ENCODE data around the gene IRX4.
"Not testable (repeated sequence)": the region's sequence is repeated elsewhere in the genome, so short reads cannot be mapped to it uniquely, and the experiment has no call there.

Gene IRX4

DNA sequence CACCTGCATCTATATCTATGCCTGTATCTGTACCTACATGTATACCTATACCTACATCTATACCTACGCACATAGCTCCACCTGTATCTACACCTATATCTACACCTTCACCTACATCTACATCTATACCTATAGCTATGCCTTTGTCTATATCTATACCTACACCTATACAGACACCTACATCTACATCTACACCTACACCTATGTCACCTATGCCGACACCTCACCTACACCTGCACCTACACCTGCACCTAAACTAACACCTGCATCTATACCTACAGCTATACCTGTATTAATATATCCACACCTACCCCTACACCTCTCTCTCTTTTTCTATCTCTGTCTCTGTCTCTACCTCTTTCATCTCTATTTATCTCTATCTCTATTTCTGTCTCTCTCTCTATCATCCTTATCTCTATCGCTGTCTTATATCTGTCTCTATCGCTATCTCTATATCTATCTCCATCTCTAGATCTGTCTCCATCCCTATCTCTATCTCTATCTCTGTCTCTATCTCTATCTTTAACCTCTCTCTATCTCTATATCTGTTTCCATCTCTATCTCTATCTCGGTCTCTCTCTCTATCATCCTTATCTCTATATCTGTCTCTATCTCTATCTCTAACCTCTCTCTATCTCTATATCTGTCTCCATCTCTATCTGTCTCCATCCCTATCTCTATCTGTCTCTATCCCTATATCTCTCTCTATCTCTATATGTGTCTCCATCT lies 37.9 kb downstream of the IRX4 start:
- no peak for DNase-seq (ENCODE audit: low read depth, low spot score)
- Histone ChIP-seq H3K36me3 (ENCODE audit: insufficient read depth, low read length) (no peaks in the 10 kb centered on the region), H3K9me3 (ENCODE audit: low read depth, low read length) (no peaks in the 10 kb centered on the region), H3K27ac (no peak overlapping the region), H3K4me3 (no peak overlapping the region), H3K9ac (ENCODE audit: insufficient read length) (no peak overlapping the region)
- no peak for TF ChIP-seq EZH2 (IDR thresholded peaks at IDR 0.05)
- no peak for TF ChIP-seq FOXP2 (optimal IDR thresholded peaks at IDR 0.05; ENCODE audit: control extremely low read depth, extremely low read length, insufficient read depth)
- TF ChIP-seq POLR2AphosphoS5 (IDR thresholded peaks at IDR 0.05; ENCODE audit: borderline replicate concordance, low read depth, low read length): no peak

DNA sequence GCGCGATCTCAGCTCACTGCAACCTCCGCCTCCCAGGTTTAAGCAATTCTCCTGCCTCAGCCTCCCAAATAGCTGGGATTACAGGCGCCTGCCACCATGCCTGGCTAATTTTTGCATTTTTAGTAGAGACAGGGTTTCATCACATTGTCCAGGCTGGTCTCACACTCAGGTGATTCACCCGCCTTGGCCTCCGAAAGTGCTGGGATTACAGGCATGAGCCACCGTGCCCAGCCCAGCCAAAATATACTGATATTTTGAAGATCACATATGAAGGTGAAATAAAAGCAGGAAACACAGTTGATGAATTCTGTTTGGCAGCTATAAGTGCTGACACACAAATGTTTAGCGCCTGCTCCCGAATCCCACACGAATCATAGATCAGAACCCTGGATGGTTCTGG lies 39.0 kb downstream of the IRX4 start:
- H3K27ac ChIP-seq; H3K36me3 ChIP-seq (ENCODE audit: insufficient read depth, low read length); H3K4me3 ChIP-seq; H3K9ac ChIP-seq (ENCODE audit: insufficient read length); H3K9me3 ChIP-seq (ENCODE audit: low read depth, low read length); DNase-seq (ENCODE audit: low read depth, low spot score): not testable (repeated sequence)

DNA sequence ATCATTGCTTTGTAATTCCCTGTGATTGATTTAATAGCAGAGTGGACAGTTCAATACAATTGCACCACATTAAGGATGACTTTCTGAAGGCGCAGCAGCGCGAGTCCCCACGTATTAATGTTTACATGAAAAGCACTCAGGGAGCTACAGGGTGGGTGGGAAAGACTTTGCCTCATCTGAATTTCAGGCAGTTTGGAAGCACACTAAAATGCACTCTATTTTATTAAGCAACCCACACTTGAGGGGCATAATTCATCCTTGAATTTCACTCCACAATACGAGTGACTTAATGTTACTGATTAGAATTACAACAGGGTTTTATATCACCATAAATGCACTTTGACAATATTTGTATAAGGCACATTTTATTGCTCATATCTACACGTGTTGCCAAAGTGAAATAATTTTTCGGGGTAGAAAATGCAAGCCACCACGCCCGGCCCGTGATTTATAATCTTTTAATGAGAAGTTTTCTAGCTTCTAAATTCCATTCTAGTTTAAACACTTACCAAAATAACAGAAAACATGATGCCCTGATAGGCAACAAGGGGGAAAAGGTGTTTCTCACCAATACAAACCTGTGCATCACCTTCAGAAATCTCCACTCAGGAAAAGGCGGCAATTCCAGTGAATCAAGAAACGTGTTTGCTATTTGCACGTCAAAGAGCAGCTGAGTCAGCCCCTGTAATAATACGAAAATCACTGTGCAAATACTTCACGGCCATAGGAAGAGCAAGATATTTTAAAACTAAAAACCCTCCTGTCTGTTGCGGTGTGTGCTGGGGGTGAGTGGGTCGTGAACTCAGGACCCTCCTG lies 40.5 kb downstream of the IRX4 start:
- Histone ChIP-seq H3K9ac (ENCODE audit: insufficient read length) (no peak overlapping the region), H3K27ac (no peak overlapping the region), H3K36me3 (ENCODE audit: insufficient read depth, low read length) (no peaks in the 10 kb centered on the region), H3K9me3 (ENCODE audit: low read depth, low read length) (no peaks in the 10 kb centered on the region), H3K4me3 (no peak overlapping the region)
- TF ChIP-seq POLR2AphosphoS5 (IDR thresholded peaks at IDR 0.05; ENCODE audit: borderline replicate concordance, low read depth, low read length) (no peak), EZH2 (IDR thresholded peaks at IDR 0.05) (no peak), FOXP2 (optimal IDR thresholded peaks at IDR 0.05; ENCODE audit: control extremely low read depth, extremely low read length, insufficient read depth) (no peak)
- no peak for DNase-seq (ENCODE audit: low read depth, low spot score)

DNA sequence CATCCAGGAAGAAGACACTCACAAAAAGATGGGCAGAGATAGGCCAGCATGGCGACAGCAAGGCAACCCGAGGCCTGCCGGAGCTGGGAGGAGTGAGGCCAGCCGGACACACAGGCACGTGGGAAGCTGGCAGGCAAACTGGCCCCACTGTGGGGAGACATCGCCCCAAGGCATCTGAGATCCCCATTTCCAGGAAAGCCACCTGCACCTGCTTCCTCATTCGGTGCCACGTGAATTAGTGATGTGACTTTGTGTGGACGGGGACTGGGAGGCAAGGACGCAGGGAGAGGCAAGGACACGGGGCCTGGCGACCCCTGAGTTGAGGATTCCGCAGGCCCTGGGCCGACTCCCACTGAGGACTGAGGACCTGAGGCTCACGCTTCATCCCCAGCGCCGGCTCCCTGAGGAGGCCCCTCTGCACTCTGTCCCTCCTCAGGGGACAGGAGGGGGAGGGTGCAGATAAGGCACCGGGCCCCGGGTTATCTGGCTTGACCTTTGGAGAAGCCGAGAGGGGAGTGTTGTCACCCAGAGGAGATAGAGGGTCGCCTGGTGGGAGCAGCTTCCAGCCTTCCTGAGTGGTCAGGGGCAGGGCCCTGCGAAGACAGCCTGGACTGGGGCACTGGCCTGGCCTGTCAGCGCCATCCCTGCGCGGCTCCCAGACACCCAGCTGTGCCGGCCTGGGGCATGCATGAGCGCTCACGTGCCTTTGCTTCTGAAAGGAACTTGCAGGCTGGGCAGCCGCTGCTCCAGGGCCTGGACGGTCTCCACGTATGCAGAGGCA lies 41.8 kb downstream of the IRX4 start:
- no peak overlapping the region for H3K9ac ChIP-seq (ENCODE audit: insufficient read length)
- TF ChIP-seq EZH2 (IDR thresholded peaks at IDR 0.05) (no peak), POLR2AphosphoS5 (IDR thresholded peaks at IDR 0.05; ENCODE audit: borderline replicate concordance, low read depth, low read length) (no peak), FOXP2 (optimal IDR thresholded peaks at IDR 0.05; ENCODE audit: control extremely low read depth, extremely low read length, insufficient read depth) (no peak)
- H3K27ac ChIP-seq: no peak overlapping the region
- H3K36me3 ChIP-seq (ENCODE audit: insufficient read depth, low read length): no peaks in the 10 kb centered on the region
- no peaks in the 10 kb centered on the region for H3K9me3 ChIP-seq (ENCODE audit: low read depth, low read length)
- no peak for DNase-seq (ENCODE audit: low read depth, low spot score)
- no peak overlapping the region for H3K4me3 ChIP-seq

DNA sequence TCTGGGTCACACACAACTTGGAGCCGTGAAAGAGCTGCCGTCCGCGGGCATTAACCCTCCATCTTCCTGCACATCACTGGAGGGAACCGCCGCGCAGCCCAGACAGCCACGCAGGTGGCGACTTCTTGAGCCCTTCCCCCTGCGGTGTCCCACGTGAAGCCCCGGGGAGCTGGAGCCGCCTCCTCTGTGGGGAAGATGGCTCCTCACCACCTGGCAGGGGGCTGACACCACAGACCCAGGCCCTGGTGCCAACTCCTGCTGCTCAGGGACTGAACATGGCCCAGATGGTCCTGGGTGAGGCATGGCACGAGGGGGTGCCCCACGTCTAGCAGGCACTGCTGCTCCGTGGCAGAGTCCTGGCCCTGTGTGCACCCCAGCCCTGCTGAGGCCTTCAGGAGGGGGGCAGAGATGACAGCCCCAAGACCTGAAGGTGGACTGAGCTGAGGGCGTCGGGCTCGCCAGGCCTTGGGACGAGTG lies 42.6 kb downstream of the IRX4 start:
- TF ChIP-seq POLR2AphosphoS5 (IDR thresholded peaks at IDR 0.05; ENCODE audit: borderline replicate concordance, low read depth, low read length) (no peak), FOXP2 (optimal IDR thresholded peaks at IDR 0.05; ENCODE audit: control extremely low read depth, extremely low read length, insufficient read depth) (no peak), EZH2 (IDR thresholded peaks at IDR 0.05) (no peak)

DNA sequence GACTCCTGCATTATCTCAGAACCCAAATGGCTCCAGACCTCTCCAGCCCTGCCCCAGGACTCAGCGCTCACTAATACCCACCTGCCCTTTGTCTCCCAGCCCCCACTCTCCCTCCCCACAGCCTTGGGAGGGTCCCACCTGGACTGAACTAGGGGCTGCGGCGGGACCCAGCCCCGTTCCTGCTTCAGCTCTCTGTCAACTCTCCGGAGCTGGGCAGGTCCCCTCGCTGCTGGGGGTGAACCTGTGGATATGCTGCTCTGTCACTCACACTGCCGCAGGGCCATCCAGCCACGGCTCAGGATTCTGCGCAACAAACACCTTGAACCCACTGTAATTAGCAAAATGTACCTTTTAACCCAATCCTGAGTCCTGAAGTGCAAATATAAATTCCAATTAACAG lies 44.7 kb downstream of the IRX4 start:
- H3K36me3 ChIP-seq (ENCODE audit: insufficient read depth, low read length): no peaks in the 10 kb centered on the region
- H3K9ac ChIP-seq (ENCODE audit: insufficient read length): no peak overlapping the region
- H3K9me3 ChIP-seq (ENCODE audit: low read depth, low read length): no peaks in the 10 kb centered on the region
- H3K4me3 ChIP-seq: no peak overlapping the region
- no peak overlapping the region for H3K27ac ChIP-seq
- no peak for TF ChIP-seq FOXP2 (optimal IDR thresholded peaks at IDR 0.05; ENCODE audit: control extremely low read depth, extremely low read length, insufficient read depth)
- TF ChIP-seq POLR2AphosphoS5 (IDR thresholded peaks at IDR 0.05; ENCODE audit: borderline replicate concordance, low read depth, low read length): no peak
- no peak for TF ChIP-seq EZH2 (IDR thresholded peaks at IDR 0.05)
- DNase-seq (ENCODE audit: low read depth, low spot score): no peak

More for the DNA sequence above, 42.6 kb downstream of the IRX4 start:
- Histone ChIP-seq H3K36me3 (ENCODE audit: insufficient read depth, low read length) (no peaks in the 10 kb centered on the region), H3K9ac (ENCODE audit: insufficient read length) (no peak overlapping the region), H3K4me3 (no peak overlapping the region), H3K9me3 (ENCODE audit: low read depth, low read length) (no peaks in the 10 kb centered on the region), H3K27ac (no peak overlapping the region)
- no peak for DNase-seq (ENCODE audit: low read depth, low spot score)

DNA sequence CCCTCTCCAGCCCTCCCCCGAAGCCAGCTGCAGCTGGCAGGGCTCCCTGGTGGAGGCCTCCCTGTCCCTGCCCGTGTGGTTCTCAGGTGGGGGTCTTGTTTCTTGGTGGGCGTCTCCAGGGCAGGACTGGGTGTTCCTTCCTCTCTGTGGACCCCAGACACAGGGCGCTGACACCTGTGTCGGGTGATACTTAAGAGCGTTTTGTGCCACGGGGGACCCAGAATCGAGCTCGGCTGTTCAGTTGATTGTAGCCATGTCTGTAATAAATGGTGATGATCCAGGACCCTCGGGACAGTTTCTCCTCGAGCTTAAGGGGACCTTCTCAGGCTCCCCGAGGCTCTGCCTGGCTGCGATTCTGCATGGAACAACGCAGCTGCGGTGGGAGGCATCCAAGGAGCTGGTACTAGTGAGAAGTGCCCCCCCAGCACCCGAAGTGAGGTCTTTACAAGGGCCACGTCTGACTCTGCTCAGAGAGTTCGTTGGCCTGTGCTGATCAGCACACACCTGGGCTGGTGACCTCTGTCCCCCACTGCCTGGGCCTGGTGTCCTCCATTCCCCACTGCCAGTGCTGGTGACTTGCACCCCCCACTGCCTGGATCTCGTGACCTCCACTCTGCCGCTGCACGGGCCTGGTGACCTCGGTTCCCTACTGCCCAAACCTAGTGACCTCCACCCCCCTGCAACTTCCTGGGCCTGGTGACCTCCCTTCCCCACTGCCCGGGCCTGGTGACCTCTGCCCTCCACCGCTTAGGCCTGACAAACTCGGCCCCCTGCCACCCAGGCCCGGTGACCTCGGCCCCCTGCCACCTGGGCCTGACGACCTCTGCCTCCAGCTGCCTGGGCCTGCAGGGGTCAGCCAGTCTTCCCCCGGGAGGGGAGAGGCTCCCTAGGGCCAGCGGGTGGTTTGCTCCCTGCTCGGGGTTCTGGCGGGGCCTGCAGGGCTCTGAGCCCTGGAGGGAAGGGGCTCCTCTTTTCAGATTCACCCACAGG lies 45.5 kb downstream of the IRX4 start:
- Histone ChIP-seq H3K27ac (no peak overlapping the region), H3K9ac (ENCODE audit: insufficient read length) (no peak overlapping the region), H3K36me3 (ENCODE audit: insufficient read depth, low read length) (no peaks in the 10 kb centered on the region), H3K4me3 (no peak overlapping the region), H3K9me3 (ENCODE audit: low read depth, low read length) (no peaks in the 10 kb centered on the region)
- DNase-seq (ENCODE audit: low read depth, low spot score): no peak
- TF ChIP-seq EZH2 (IDR thresholded peaks at IDR 0.05) (no peak), FOXP2 (optimal IDR thresholded peaks at IDR 0.05; ENCODE audit: control extremely low read depth, extremely low read length, insufficient read depth) (no peak), POLR2AphosphoS5 (IDR thresholded peaks at IDR 0.05; ENCODE audit: borderline replicate concordance, low read depth, low read length) (no peak)
